ENCODE data around the gene NFIX.

Gene NFIX

GRCh38 chr19:13016628-13017305, 21.5 kb downstream of the NFIX start:
- H3K9me3 Mint-ChIP-seq: no peaks in the 10 kb centered on the region
- peaks cover 37% of the 10 kb centered on the region for H3K4me1 Mint-ChIP-seq
- DNase-seq (no peak), ATAC-seq (no peak)
- no peak overlapping the region for H3K4me3 Mint-ChIP-seq
- no peak overlapping the region for H3K27ac Mint-ChIP-seq
- peaks cover 58% of the 10 kb centered on the region for H3K27me3 Mint-ChIP-seq

GRCh38 chr19:13017306-13018034, 22.2 kb downstream of the NFIX start:
- H3K9me3 Mint-ChIP-seq: no peaks in the 10 kb centered on the region
- H3K27me3 Mint-ChIP-seq: peaks cover 55% of the 10 kb centered on the region

GRCh38 chr19:13018035-13018914, 23.0 kb downstream of the NFIX start:
- peaks cover 47% of the 10 kb centered on the region for H3K27me3 Mint-ChIP-seq
- H3K4me3 Mint-ChIP-seq: no peak overlapping the region

More at GRCh38 chr19:13017306-13018034, 22.2 kb downstream of the NFIX start:
- ATAC-seq (no peak), DNase-seq (no peak)
- H3K4me3 Mint-ChIP-seq: no peak overlapping the region
- peaks cover 39% of the 10 kb centered on the region for H3K4me1 Mint-ChIP-seq
- no peak overlapping the region for H3K27ac Mint-ChIP-seq

GRCh38 chr19:13019332-13019731, 24.1 kb downstream of the NFIX start:
- Mint-ChIP-seq H3K4me1 (peaks cover 39% of the 10 kb centered on the region), H3K9me3 (no peaks in the 10 kb centered on the region), H3K27me3 (peaks cover 42% of the 10 kb centered on the region), H3K27ac (no peak overlapping the region), H3K4me3 (no peak overlapping the region)
- DNase-seq: no peak
- ATAC-seq: no peak

More at GRCh38 chr19:13018035-13018914, 23.0 kb downstream of the NFIX start:
- Mint-ChIP-seq H3K27ac (no peak overlapping the region), H3K4me1 (peaks cover 39% of the 10 kb centered on the region), H3K9me3 (no peaks in the 10 kb centered on the region)
- no peak for DNase-seq
- no peak for ATAC-seq

GRCh38 chr19:13020002-13020414, 24.7 kb downstream of the NFIX start:
- peaks cover 42% of the 10 kb centered on the region for H3K27me3 Mint-ChIP-seq
- H3K4me3 Mint-ChIP-seq: no peak overlapping the region
- DNase-seq (no peak), ATAC-seq (no peak)
- no peaks in the 10 kb centered on the region for H3K9me3 Mint-ChIP-seq
- H3K27ac Mint-ChIP-seq: no peak overlapping the region
- H3K4me1 Mint-ChIP-seq: peaks cover 38% of the 10 kb centered on the region

- Mint-ChIP-seq H3K4me3 (peak overlapping the region; percentile 78 to 87), H3K9me3 (no peaks in the 10 kb centered on the region), H3K4me1 (peaks cover 35% of the 10 kb centered on the region), H3K27me3 (peaks cover 37% of the 10 kb centered on the region), H3K27ac (peak overlapping the region; percentile 75 to 91)
- DNase-seq (no peak), ATAC-seq (no peak)
Observed at GRCh38 chr19:13022111-13022858, 27.0 kb downstream of the NFIX start.

- Mint-ChIP-seq H3K9me3 (no peaks in the 10 kb centered on the region), H3K4me1 (peaks cover 35% of the 10 kb centered on the region), H3K4me3 (peak overlapping the region; percentile 78 to 87), H3K27me3 (peaks cover 31% of the 10 kb centered on the region), H3K27ac (peak overlapping the region in 1 of 2 donors; percentile 83)
- no peak for DNase-seq
- peak; percentile 60 for ATAC-seq
Observed at GRCh38 chr19:13022859-13023636, 27.8 kb downstream of the NFIX start.

GRCh38 chr19:13023656-13024055, 28.4 kb downstream of the NFIX start:
- H3K4me3 Mint-ChIP-seq: peak overlapping the region; percentile 83 to 87
- no peak overlapping the region for H3K27ac Mint-ChIP-seq
- DNase-seq: no peak
- ATAC-seq: no peak
- peaks cover 35% of the 10 kb centered on the region for H3K4me1 Mint-ChIP-seq
- H3K9me3 Mint-ChIP-seq: no peaks in the 10 kb centered on the region
- peaks cover 31% of the 10 kb centered on the region for H3K27me3 Mint-ChIP-seq

GRCh38 chr19:13024126-13024950, 29.1 kb downstream of the NFIX start:
- DNase-seq (no peak), ATAC-seq (peak; percentile 60)
- H3K27me3 Mint-ChIP-seq: peaks cover 31% of the 10 kb centered on the region
- H3K4me3 Mint-ChIP-seq: peak overlapping the region; percentile 83 to 87
- H3K27ac Mint-ChIP-seq: no peak overlapping the region
- H3K4me1 Mint-ChIP-seq: peaks cover 35% of the 10 kb centered on the region
- no peaks in the 10 kb centered on the region for H3K9me3 Mint-ChIP-seq

GRCh38 chr19:13024951-13025697, 29.8 kb downstream of the NFIX start:
- peaks cover 31% of the 10 kb centered on the region for H3K27me3 Mint-ChIP-seq
- ATAC-seq (no peak), DNase-seq (no peak)
- H3K4me1 Mint-ChIP-seq: peaks cover 35% of the 10 kb centered on the region
- H3K27ac Mint-ChIP-seq: no peak overlapping the region
- no peaks in the 10 kb centered on the region for H3K9me3 Mint-ChIP-seq
- peak overlapping the region; percentile 7 to 32 for H3K4me3 Mint-ChIP-seq

GRCh38 chr19:13025819-13026456, 30.7 kb downstream of the NFIX start:
- H3K27me3 Mint-ChIP-seq: peaks cover 31% of the 10 kb centered on the region

GRCh38 chr19:13026462-13027370, 31.4 kb downstream of the NFIX start:
- Mint-ChIP-seq H3K4me1 (peaks cover 34% of the 10 kb centered on the region), H3K4me3 (no peak overlapping the region)
- ATAC-seq: no peak

More at GRCh38 chr19:13025819-13026456, 30.7 kb downstream of the NFIX start:
- no peak overlapping the region for H3K27ac Mint-ChIP-seq
- H3K9me3 Mint-ChIP-seq: no peaks in the 10 kb centered on the region
- H3K4me3 Mint-ChIP-seq: peak overlapping the region; percentile 4 to 7
- DNase-seq (no peak), ATAC-seq (no peak)
- peaks cover 35% of the 10 kb centered on the region for H3K4me1 Mint-ChIP-seq

More at GRCh38 chr19:13026462-13027370, 31.4 kb downstream of the NFIX start:
- Mint-ChIP-seq H3K9me3 (no peaks in the 10 kb centered on the region), H3K27me3 (peaks cover 28% of the 10 kb centered on the region), H3K27ac (no peak overlapping the region)
- no peak for DNase-seq
